ENCODE measurements around the gene MAP2K1. TPM values are rescaled to one million over a fixed set of nuclear protein-coding genes. Genes with fewer than 3 reads are reported as not detected.
A peak's percentile ranks its signal among the peaks of the same experiment; 100 is the strongest.

MAP2K1 gene
- total and polyA plus RNA-seq, 9 of the 15 experiments (the other 6 are each of a cell fraction or from before 2014, with no cell fraction given): 7.5 to 58.3 (median 30.0) TPM

- no peak for TF ChIP-seq GTF2B (IDR thresholded peaks at IDR 0.05; ENCODE audit: extremely low read depth, insufficient read length)
- peak; percentile 60 for TF ChIP-seq ZFX (CRISPR knock-in tag; IDR thresholded peaks at IDR 0.05)
- TF ChIP-seq ZEB2 (IDR thresholded peaks at IDR 0.05): no peak
- TF ChIP-seq SIRT6 (IDR thresholded peaks at IDR 0.05; ENCODE audit: low read depth, low read length): no peak
- TF ChIP-seq SUPT5H (IDR thresholded peaks at IDR 0.05): peak; percentile 98
- no peak for TF ChIP-seq ZNF696 (CRISPR knock-in tag; conservative IDR thresholded peaks at IDR 0.05)
- peak; percentile 52 for TF ChIP-seq HCFC1 (IDR thresholded peaks at IDR 0.05; ENCODE audit: low read depth, low read length)
- TF ChIP-seq, protein P1, sequence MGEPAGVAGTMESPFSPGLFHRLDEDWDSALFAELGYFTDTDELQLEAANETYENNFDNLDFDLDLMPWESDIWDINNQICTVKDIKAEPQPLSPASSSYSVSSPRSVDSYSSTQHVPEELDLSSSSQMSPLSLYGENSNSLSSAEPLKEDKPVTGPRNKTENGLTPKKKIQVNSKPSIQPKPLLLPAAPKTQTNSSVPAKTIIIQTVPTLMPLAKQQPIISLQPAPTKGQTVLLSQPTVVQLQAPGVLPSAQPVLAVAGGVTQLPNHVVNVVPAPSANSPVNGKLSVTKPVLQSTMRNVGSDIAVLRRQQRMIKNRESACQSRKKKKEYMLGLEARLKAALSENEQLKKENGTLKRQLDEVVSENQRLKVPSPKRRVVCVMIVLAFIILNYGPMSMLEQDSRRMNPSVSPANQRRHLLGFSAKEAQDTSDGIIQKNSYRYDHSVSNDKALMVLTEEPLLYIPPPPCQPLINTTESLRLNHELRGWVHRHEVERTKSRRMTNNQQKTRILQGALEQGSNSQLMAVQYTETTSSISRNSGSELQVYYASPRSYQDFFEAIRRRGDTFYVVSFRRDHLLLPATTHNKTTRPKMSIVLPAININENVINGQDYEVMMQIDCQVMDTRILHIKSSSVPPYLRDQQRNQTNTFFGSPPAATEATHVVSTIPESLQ (CRISPR knock-in tag; IDR thresholded peaks at IDR 0.05): peak; percentile 27; the same call in 1 of the 2 replicates
- TF ChIP-seq STAT5B (CRISPR knock-in tag; IDR thresholded peaks at IDR 0.05): no peak
- no peak for TF ChIP-seq ZKSCAN1 (IDR thresholded peaks at IDR 0.05; ENCODE audit: low read depth, low read length)
- peak; percentile 93 for TF ChIP-seq CREB1 (IDR thresholded peaks at IDR 0.05)
- TF ChIP-seq CREB1 (CRISPR knock-in tag; IDR thresholded peaks at IDR 0.05): peak; percentile 90
- no peak for TF ChIP-seq SRF (CRISPR knock-in tag; IDR thresholded peaks at IDR 0.05)
- TF ChIP-seq HOMEZ (CRISPR knock-in tag; IDR thresholded peaks at IDR 0.05): no peak
- no peak for TF ChIP-seq ZNF79 (CRISPR knock-in tag; IDR thresholded peaks at IDR 0.05; ENCODE audit: low read depth)
- peak; percentile 88 for TF ChIP-seq ZC3H8 (IDR thresholded peaks at IDR 0.05)
- no peak for TF ChIP-seq HOXB6 (CRISPR knock-in tag; IDR thresholded peaks at IDR 0.05; ENCODE audit: borderline replicate concordance)
- no peak for TF ChIP-seq ZNF695 (CRISPR knock-in tag; IDR thresholded peaks at IDR 0.05)
- 0 out of 2 replicates have a peak, but pooled peaks have one; percentile 16 for TF ChIP-seq MIER1 (IDR thresholded peaks at IDR 0.05; ENCODE audit: low read depth)
- no peak for TF ChIP-seq ZNF134 (CRISPR knock-in tag; conservative IDR thresholded peaks at IDR 0.05)
- TF ChIP-seq TSHZ1 (CRISPR knock-in tag; IDR thresholded peaks at IDR 0.05): no peak
- peak; percentile 7 to 21; a peak in 2 of 4 replicates for TF ChIP-seq TRIM24 (IDR thresholded peaks at IDR 0.05)
- no peak for TF ChIP-seq CREBBP (IDR thresholded peaks at IDR 0.05; ENCODE audit: low read depth, low read length)
Observed at GRCh38 chr15:66356359-66357236, 30.1 kb upstream of the MAP2K1 start, which contains the start of gene TIPIN (continued).
